Vagina (tissue), 2 donors: ENCODE results near the gene POLN.

ENCODE experiments used
- POLR2A ChIP-seq, 2 donors: fragments of 450-650 bp; IDR thresholded peaks; one replicate each; pipeline ENCODE4 v1.6.1; 2017; ENCODE audit warnings: antibody characterized with exemption in 2 of 2, mild to moderate bottlenecking in 2 of 2, moderate library complexity in 2 of 2
- POLR2AphosphoS5 ChIP-seq, 2 donors: sonication (generic); formaldehyde crosslinking; IDR thresholded peaks; one replicate each; pipeline ENCODE4 v1.9.0; 2017; ENCODE audit warnings: antibody characterized with exemption in 2 of 2, mild to moderate bottlenecking in 2 of 2, low read depth in 1 of 2; ENCODE audit not compliant: insufficient read depth in 1 of 2
- TF ChIP-seq, protein P1 (sequence below), 3 experiments: fragments of 450-650 bp in 2 of 3; fragments of 200-600 bp in 1 of 3; sonication (generic) in 1 of 3; IDR thresholded peaks; one replicate each; pipeline ENCODE4 v1.5.1; 2017 to 2019; ENCODE audit warnings: antibody characterized with exemption in 3 of 3, mild to moderate bottlenecking in 2 of 3, moderate library complexity in 2 of 3

DNA sequence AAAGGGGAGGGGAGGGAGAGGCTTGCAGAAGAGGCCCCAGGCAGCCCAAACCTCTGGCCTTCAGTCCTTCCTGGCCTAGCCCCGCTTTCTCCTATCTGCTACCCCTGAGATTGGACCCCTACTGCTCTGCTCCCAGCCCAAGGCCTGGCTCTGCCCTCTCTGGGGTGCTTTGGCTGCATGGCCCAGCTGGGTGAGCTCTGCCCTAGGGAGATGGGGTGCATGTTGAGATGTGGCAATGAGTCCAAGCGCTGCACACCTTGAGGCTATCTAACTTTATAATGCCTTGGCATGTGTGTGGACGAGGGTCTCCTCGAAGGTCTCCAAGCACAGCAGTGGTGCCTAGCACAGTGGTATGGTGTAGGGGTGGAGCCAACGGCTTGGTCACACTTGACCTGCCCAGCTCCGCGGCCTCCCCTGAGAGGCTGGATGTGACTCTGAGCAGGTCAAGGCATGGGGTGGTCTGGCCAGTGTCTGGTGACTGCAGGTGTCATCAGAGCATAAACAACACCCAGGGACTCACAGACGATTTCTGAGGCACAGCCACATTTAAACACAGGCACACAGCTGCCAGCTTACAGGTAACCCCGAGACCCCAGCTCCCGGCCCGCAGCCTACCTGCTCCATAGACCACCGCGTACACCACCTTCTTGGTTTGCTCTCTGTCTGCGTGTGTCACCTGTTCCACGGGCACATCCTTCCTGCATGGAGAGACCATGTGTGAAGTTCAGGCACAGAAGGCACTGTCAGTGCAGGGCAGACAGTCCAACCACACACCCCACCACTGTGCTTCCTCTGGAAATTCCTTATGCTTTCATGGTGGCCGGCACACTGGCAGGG lies 146.5 kb downstream of the POLN start:
- TF ChIP-seq, protein P1, sequence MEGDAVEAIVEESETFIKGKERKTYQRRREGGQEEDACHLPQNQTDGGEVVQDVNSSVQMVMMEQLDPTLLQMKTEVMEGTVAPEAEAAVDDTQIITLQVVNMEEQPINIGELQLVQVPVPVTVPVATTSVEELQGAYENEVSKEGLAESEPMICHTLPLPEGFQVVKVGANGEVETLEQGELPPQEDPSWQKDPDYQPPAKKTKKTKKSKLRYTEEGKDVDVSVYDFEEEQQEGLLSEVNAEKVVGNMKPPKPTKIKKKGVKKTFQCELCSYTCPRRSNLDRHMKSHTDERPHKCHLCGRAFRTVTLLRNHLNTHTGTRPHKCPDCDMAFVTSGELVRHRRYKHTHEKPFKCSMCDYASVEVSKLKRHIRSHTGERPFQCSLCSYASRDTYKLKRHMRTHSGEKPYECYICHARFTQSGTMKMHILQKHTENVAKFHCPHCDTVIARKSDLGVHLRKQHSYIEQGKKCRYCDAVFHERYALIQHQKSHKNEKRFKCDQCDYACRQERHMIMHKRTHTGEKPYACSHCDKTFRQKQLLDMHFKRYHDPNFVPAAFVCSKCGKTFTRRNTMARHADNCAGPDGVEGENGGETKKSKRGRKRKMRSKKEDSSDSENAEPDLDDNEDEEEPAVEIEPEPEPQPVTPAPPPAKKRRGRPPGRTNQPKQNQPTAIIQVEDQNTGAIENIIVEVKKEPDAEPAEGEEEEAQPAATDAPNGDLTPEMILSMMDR (IDR thresholded peaks at IDR 0.05): no peak
- TF ChIP-seq POLR2AphosphoS5 (IDR thresholded peaks at IDR 0.05; ENCODE audit: insufficient read depth in 1 of 2, low read depth in 1 of 2): no peak
- TF ChIP-seq POLR2A (IDR thresholded peaks at IDR 0.05): no peak
